Neural crest cell (in vitro differentiated cells): ENCODE results near the gene GREM1. TPM values are rescaled to one million over a fixed set of nuclear protein-coding genes. Genes with fewer than 3 reads are reported as not detected.

Experiments used
- DNase-seq: peaks from one replicate; pipeline ENCODE4 v3.0.0; 2021; ENCODE audit warnings: low read depth, mixed read lengths, low spot score
- H3K27ac Mint-ChIP-seq: one replicate; pipeline ENCODE4 v1.8.0; 2021; ENCODE audit warnings: mild to moderate bottlenecking, mixed read lengths; ENCODE audit not compliant: unreplicated experiment
- H3K27me3 Mint-ChIP-seq: 2 replicates; pipeline ENCODE4 v1.8.0; 2021; ENCODE audit warnings: low read depth, mild to moderate bottlenecking, mixed read lengths
- H3K36me3 Mint-ChIP-seq: 2 replicates; pipeline ENCODE4 v1.8.0; 2021; ENCODE audit warnings: low read depth, mild to moderate bottlenecking, mixed read lengths
- H3K4me1 Mint-ChIP-seq: 2 replicates; pipeline ENCODE4 v1.8.0; 2021; ENCODE audit warnings: mixed read lengths
- H3K4me3 Mint-ChIP-seq: one replicate; pipeline ENCODE4 v1.8.0; 2021; ENCODE audit warnings: mild to moderate bottlenecking, mixed read lengths
- H3K9me3 Mint-ChIP-seq: 2 replicates; pipeline ENCODE4 v1.8.0; 2021; ENCODE audit warnings: mixed read lengths
- total RNA-seq: library from RNA; stranded (reverse); gene quantifications from 2 replicates; pipeline ENCODE4 v1.2.1, GENCODE V29; 2021
- TF ChIP-seq, protein P1 (sequence below): fragments of 200-600 bp; sonication (generic); conservative IDR thresholded peaks from 2 replicates; pipeline ENCODE4 v1.5.0; 2021; ENCODE audit warnings: antibody characterized with exemption, mild to moderate bottlenecking

GREM1 gene
- total RNA-seq, 1 donor from 2014 or later: 0.09 TPM

DNA sequence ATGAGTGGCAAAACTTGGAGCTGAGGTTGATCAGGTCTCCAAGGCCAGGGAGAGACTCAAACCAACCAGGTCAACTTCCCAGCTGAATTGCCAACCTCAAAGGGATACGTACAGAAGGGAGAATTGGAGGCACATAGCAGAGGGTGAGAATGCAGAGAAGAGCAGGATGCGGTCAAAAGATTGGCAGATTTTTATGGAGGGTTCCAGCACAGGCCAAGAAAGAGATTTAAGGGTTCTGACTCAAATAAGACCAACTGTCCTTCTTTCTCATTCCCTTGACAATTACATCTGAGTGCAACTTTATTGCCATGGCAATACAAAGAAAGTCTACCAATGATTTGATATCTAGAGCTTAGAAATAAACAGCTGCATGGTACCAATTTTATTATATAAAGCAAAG, 43.1 kb upstream of the GREM1 start:
- TF ChIP-seq, protein P1, sequence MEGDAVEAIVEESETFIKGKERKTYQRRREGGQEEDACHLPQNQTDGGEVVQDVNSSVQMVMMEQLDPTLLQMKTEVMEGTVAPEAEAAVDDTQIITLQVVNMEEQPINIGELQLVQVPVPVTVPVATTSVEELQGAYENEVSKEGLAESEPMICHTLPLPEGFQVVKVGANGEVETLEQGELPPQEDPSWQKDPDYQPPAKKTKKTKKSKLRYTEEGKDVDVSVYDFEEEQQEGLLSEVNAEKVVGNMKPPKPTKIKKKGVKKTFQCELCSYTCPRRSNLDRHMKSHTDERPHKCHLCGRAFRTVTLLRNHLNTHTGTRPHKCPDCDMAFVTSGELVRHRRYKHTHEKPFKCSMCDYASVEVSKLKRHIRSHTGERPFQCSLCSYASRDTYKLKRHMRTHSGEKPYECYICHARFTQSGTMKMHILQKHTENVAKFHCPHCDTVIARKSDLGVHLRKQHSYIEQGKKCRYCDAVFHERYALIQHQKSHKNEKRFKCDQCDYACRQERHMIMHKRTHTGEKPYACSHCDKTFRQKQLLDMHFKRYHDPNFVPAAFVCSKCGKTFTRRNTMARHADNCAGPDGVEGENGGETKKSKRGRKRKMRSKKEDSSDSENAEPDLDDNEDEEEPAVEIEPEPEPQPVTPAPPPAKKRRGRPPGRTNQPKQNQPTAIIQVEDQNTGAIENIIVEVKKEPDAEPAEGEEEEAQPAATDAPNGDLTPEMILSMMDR: no peak
- DNase-seq: no peak
- no peak overlapping the region for H3K27ac Mint-ChIP-seq
- no peak overlapping the region for H3K4me3 Mint-ChIP-seq
- no peaks in the 10 kb centered on the region for H3K36me3 Mint-ChIP-seq
- no peaks in the 10 kb centered on the region for H3K9me3 Mint-ChIP-seq
- H3K4me1 Mint-ChIP-seq: peaks cover 33% of the 10 kb centered on the region
- no peaks in the 10 kb centered on the region for H3K27me3 Mint-ChIP-seq

DNA sequence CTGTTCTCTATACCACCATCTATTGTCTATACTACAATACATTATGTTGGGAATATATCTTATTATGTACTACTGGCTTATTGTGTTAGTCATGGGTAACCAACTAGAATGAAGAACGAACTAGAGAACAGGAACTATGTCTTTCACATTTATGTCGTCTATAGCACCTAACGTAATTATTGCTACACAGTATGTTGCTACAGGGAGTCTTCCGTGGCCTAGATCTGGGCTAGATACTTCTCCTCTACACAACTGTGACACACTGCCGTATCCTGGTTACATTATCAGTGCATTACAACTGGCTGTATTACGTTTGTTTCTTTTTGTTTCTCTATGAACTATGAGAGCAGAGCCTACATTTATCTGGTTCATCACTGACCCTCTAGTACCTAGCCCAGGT, 42.3 kb upstream of the GREM1 start:
- no peaks in the 10 kb centered on the region for H3K27me3 Mint-ChIP-seq
- no peak overlapping the region for H3K27ac Mint-ChIP-seq
- H3K36me3 Mint-ChIP-seq: no peaks in the 10 kb centered on the region
- no peak overlapping the region for H3K4me3 Mint-ChIP-seq
- peaks cover 26% of the 10 kb centered on the region for H3K4me1 Mint-ChIP-seq
- TF ChIP-seq, protein P1: no peak
- H3K9me3 Mint-ChIP-seq: no peaks in the 10 kb centered on the region
- no peak for DNase-seq

DNA sequence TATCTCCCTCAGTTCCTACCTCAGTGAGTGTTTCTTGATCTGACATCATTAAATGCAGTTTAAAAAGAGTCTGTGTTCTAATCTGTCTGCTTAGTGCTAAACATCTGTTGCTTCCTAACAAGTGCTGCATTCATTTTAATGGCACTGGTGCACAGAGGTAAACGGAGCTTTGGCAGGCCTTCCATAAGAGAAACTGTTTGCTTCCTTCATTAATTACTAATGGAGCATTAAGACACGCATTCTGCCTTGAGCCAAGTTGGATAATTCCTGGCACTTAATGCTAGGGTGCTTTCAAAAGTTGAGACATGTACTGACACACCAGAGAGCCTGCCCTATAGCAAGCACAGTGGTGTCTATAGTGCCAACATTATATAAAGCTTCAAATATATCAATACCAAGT, 41.6 kb upstream of the GREM1 start:
- Mint-ChIP-seq H3K4me3 (no peak overlapping the region), H3K4me1 (peaks cover 19% of the 10 kb centered on the region), H3K27me3 (no peaks in the 10 kb centered on the region), H3K27ac (no peak overlapping the region), H3K9me3 (no peaks in the 10 kb centered on the region), H3K36me3 (no peaks in the 10 kb centered on the region)
- TF ChIP-seq, protein P1: no peak
- DNase-seq: no peak

DNA sequence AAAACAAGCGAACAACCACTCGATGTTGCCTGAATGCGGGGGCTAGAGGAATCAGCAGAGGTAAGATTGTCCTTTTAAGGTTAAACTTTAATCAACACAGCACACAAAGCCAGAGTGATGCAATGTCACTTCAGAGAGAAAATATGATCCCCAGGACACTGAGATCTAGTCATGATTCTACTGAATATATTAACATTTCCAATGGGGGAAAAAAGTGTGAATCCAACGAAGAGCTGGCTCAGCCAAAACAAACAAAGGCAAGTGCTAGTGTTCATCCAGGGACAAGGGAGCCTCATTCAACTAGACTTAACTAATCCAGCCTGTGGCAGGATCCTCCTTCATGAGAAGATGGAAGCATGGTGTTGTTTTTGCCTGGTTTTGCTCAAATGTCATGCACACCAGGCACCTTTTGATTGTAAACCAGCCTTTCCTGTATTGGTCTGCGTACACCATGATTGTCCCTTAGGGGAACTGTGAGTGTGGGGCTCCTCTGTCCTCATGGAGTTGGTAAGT, 40.5 kb upstream of the GREM1 start:
- Mint-ChIP-seq H3K27ac (no peak overlapping the region), H3K27me3 (no peaks in the 10 kb centered on the region), H3K4me3 (no peak overlapping the region), H3K9me3 (no peaks in the 10 kb centered on the region), H3K4me1 (peaks cover 14% of the 10 kb centered on the region), H3K36me3 (no peaks in the 10 kb centered on the region)
- no peak for DNase-seq
- TF ChIP-seq, protein P1: no peak

DNA sequence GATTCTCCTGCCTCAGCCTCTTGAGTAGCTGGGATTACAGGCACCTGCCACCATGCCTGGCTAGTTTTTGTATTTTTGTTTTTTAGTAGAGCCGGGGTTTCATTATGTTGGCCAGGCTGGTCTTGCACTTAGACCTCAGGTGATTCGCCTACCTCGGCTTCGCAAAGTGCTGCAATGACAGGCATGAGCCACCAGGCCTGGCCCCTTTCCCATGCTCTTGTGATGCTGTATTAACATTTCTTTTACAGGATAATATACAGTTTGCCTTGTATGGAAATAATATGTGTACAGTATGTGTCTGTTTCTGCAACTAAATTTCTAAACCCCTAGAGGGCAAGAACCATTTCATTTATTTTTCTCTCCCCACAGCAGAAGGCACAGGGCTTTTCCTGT, 38.5 kb upstream of the GREM1 start:
- H3K27me3 Mint-ChIP-seq: no peaks in the 10 kb centered on the region
- H3K9me3 Mint-ChIP-seq: no peaks in the 10 kb centered on the region
- peak overlapping the region; percentile 79 for H3K27ac Mint-ChIP-seq

More for the DNA sequence above, 38.5 kb upstream of the GREM1 start:
- Mint-ChIP-seq H3K4me3 (no peak overlapping the region), H3K36me3 (no peaks in the 10 kb centered on the region), H3K4me1 (peaks cover 14% of the 10 kb centered on the region)
- no peak for DNase-seq
- TF ChIP-seq, protein P1: no peak
